AG10803 (cell line): ENCODE results near the gene RARG.

Experiments
- DNase-seq: peaks from one replicate; pipeline ENCODE4 v3.0.0; 2010; ENCODE audit warnings: low read depth
- H3K4me3 ChIP-seq: 2 replicates; pipeline ENCODE4 v1.5.1; 2011; ENCODE audit warnings: mild to moderate bottlenecking, low read length, control low read depth
- TF ChIP-seq, protein P1 (sequence below): conservative IDR thresholded peaks from 2 replicates; pipeline ENCODE4 v1.5.1; 2011; ENCODE audit warnings: mild to moderate bottlenecking, low read length, control low read depth, inconsistent platforms

The RARG gene

GRCh38 chr12:53223389-53224060 is 8.5 kb downstream of the RARG start:
- DNase-seq, result peak; percentile 73
- TF ChIP-seq, protein P1, sequence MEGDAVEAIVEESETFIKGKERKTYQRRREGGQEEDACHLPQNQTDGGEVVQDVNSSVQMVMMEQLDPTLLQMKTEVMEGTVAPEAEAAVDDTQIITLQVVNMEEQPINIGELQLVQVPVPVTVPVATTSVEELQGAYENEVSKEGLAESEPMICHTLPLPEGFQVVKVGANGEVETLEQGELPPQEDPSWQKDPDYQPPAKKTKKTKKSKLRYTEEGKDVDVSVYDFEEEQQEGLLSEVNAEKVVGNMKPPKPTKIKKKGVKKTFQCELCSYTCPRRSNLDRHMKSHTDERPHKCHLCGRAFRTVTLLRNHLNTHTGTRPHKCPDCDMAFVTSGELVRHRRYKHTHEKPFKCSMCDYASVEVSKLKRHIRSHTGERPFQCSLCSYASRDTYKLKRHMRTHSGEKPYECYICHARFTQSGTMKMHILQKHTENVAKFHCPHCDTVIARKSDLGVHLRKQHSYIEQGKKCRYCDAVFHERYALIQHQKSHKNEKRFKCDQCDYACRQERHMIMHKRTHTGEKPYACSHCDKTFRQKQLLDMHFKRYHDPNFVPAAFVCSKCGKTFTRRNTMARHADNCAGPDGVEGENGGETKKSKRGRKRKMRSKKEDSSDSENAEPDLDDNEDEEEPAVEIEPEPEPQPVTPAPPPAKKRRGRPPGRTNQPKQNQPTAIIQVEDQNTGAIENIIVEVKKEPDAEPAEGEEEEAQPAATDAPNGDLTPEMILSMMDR, result no peak
- peak overlapping the region; percentile 29 for H3K4me3 ChIP-seq

DNA sequence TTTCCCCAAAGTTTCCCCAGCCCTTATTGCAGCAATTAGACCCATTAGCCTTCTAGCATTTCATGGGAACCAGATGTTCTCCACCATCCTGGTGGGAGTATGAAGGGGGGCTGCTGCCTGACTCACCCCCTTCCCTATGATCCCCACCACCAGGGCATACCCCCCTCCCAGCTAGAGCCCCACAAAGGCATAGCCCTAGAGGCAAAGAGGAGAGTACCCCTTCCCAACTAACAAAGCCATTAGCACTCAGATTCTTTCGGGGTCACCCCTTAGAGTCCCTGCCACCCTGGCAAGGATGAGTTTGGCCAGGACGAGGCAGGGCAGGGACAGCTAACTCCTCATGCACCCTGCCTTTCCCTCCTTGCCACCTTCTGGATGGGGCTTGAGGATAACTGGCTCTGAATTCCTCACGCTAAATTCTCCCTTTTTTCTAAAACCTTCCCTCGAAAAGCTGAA is 9.2 kb downstream of the RARG start:
- TF ChIP-seq, protein P1, result no peak
- DNase-seq, result no peak
- H3K4me3 ChIP-seq, result no peak overlapping the region; the same call in 1 of the 2 replicates

- H3K4me3 ChIP-seq, result peak overlapping the region; percentile 48
- TF ChIP-seq, protein P1, result no peak
- DNase-seq, result peak; percentile 76
Observed at GRCh38 chr12:53222170-53222721, 9.8 kb downstream of the RARG start.

- H3K4me3 ChIP-seq, result peak overlapping the region; percentile 63
- TF ChIP-seq, protein P1, result peak; percentile 23
- DNase-seq, result peak; percentile 56
Observed at GRCh38 chr12:53221203-53222080, 10.6 kb downstream of the RARG start.

DNA sequence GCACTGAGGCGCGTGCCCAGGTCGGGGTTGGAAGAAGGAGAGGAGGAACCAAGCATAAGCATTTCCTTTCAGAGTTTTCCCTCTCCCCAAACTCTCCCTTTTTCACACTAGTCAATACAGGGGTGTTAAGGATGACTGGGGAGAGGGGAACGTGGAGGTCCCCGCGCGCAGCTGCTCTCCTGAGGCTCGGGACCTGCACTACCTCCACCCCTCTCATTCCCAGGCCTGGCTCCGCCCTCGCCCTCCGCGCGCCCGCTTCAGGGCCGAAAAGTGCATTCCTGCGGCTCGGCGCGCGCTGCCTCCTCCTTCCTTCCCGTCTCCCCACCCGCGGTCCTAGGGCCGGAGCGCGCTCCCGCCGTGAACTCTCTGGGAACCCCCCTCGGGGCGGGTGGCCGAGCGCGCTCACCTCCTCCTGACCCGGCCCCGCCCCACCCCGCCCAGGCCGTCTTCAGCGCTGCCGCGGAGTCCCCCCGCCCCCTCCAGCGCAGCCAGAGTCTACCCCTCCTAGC is 11.3 kb downstream of the RARG start:
- peak; percentile 94 for DNase-seq
- TF ChIP-seq, protein P1, result no peak
- peak overlapping the region; percentile 90 for H3K4me3 ChIP-seq

DNA sequence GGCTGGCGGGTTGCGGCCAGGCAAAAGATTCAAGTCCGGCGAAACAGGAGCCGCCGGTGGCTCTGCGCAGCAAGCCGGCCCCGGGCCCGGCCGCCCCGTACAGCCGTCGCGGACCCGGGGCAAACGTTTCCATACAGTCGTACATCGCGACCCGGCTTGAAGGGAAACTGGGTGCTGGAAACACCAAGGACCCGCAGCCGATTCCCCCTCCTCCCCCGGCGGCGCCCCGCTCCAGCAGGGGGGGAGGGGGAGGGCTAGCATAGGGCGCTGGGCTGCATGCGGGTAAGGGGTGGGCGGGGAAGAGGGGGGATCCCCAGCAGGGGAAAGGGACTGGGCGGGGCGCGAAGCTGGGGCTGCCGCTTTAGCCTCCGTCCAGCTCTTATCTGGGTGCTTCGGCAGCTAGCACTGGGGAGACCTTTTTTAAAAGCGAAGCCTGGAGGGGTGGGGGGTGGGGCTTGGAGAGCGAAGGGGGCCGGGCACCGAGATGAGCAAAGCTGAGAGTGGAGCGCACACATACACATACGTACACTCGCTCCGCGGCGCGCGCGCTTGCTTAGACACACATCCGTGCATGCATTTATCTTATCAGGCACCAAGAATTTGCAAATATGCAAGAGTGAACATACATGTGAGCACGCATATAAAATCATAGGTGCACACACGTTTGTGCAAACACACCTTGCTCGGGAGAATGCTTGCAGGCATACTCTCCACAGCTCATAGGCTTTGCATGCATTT is 11.9 kb downstream of the RARG start:
- TF ChIP-seq, protein P1, result no peak
- DNase-seq, result peak; percentile 63

More for the DNA sequence above, 11.9 kb downstream of the RARG start:
- H3K4me3 ChIP-seq, result peak overlapping the region; percentile 90
